GM19193 (cell line): Measurements from ENCODE around the gene EOGT.

Source experiments
- POLR2A ChIP-seq: IDR thresholded peaks from 4 replicates; pipeline ENCODE4 v1.6.1; 2011; ENCODE audit not compliant: insufficient read depth, insufficient read length; ENCODE audit errors: extremely low read depth

The EOGT gene

DNA sequence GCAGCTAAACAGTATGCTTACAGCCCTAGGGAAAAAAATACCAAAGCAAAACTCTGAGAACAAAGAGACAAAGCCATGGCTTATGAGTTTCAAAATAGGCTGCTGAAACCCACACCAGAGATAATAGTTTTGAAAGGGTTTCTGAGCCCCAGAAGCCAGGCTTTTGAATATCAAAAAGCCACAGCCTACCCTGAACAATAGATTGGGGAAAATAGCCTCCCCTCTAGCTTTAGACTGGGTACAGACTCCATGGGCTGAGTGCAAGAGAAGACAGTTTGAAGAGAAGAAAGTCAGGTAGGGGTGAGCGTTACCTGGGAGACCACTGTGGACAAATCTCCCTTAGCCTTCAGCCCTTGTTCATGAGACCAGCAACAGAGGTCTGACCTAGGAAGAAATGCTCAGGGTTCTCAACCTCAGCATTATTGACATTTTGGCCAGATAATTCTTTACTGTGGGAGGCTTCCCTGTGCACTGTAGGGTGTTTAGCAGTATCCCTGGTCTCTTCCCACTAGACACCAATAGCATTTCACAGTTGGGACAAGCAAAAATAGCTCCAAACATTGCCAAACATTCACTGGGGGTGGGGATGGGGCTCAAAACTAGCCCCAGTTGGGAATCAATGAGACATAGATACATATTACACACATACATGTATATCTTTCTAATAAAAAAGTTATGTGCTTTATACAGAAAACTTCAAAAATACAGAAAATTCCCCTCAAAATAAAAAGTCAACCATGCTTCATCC is 69.6 kb downstream of the EOGT start:
- no peak for TF ChIP-seq POLR2A

DNA sequence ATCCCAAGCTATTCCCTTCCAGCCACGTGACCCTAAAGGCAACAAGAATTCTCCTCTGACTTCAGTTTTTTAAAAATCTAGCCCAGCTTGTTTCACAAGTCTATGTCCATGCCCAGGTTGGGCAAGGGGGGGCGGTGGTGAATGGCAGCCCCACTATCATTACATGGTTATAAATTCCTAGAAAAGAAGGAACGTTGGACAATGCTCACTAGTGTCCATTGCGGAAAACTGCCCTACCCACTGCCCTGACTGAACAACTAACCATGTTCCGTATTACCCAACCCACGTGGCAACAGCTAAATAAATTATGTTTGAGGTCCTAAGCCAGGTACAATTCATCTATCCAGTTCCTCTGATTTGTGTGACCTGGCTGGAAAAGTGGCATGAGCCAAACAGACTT is 72.4 kb downstream of the EOGT start:
- no peak for TF ChIP-seq POLR2A

DNA sequence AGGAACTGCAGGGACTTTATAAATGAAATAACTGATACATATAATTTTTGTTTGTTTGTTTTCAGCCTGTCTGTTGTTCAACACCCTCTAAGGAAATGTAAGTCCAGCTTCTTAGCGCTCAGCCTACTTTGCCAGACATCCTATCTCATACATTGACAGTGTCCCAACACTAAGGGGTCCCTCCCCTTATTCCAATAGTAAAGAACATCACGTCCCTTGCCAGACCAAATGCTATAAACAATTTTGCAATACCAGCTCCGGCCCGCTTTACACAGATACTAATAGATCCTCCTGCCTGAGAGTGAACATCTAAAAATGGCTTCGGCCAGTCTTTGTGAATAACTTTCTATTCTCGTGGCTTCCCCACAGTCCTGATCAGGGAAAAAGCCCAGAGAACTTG is 76.6 kb downstream of the EOGT start:
- TF ChIP-seq POLR2A, result no peak

GRCh38 chr3:68935778-68936177 is 77.7 kb downstream of the EOGT start:
- TF ChIP-seq POLR2A, result no peak

GRCh38 chr3:68931406-68932149 is 81.9 kb downstream of the EOGT start:
- no peak for TF ChIP-seq POLR2A
